Measurements from ENCODE around the gene BHMT2.
A peak's percentile ranks its signal among the peaks of the same experiment; 100 is the strongest.

The BHMT2 gene

GRCh38 chr5:79130781-79131180 lies 61.2 kb downstream of the BHMT2 start:
- Histone ChIP-seq H3K27ac (ENCODE audit: low read length) (no peak overlapping the region), H3K9me3 (ENCODE audit: insufficient read depth, low read depth, low read length) (no peaks in the 10 kb centered on the region), H3K36me3 (ENCODE audit: insufficient read depth, low read depth, low read length) (no peaks in the 10 kb centered on the region), H3K4me1 (ENCODE audit: insufficient read depth, low read length) (peaks cover 10% of the 10 kb centered on the region), H3K4me3 (ENCODE audit: low read length) (no peak overlapping the region), H3K27me3 (ENCODE audit: insufficient read depth, low read length) (no peaks in the 10 kb centered on the region), H3K9ac (ENCODE audit: low read depth, low read length) (no peak overlapping the region)

GRCh38 chr5:79133121-79133656 lies 63.6 kb downstream of the BHMT2 start:
- Histone ChIP-seq H3K4me3 (ENCODE audit: low read length) (peak overlapping the region; percentile 63; the same call in 1 of the 2 replicates), H3K36me3 (ENCODE audit: insufficient read depth, low read depth, low read length) (no peaks in the 10 kb centered on the region), H3K9me3 (ENCODE audit: insufficient read depth, low read depth, low read length) (no peaks in the 10 kb centered on the region), H3K9ac (ENCODE audit: low read depth, low read length) (peak overlapping the region; percentile 78; the same call in 1 of the 2 replicates), H3K27me3 (ENCODE audit: insufficient read depth, low read length) (no peaks in the 10 kb centered on the region), H3K27ac (ENCODE audit: low read length) (no peak overlapping the region), H3K4me1 (ENCODE audit: insufficient read depth, low read length) (peaks cover 10% of the 10 kb centered on the region)

- H3K4me1 ChIP-seq (ENCODE audit: insufficient read depth, low read length), result peaks cover 10% of the 10 kb centered on the region
- H3K9ac ChIP-seq (ENCODE audit: low read depth, low read length), result peak overlapping the region; percentile 78; the same call in 1 of the 2 replicates
- H3K36me3 ChIP-seq (ENCODE audit: insufficient read depth, low read depth, low read length), result no peaks in the 10 kb centered on the region
- H3K4me3 ChIP-seq (ENCODE audit: low read length), result peak overlapping the region; percentile 63
- H3K27ac ChIP-seq (ENCODE audit: low read length), result peak overlapping the region; percentile 77
- H3K27me3 ChIP-seq (ENCODE audit: insufficient read depth, low read length), result no peaks in the 10 kb centered on the region
- H3K9me3 ChIP-seq (ENCODE audit: insufficient read depth, low read depth, low read length), result no peaks in the 10 kb centered on the region
Measured at GRCh38 chr5:79133657-79134451, 64.3 kb downstream of the BHMT2 start.

- Histone ChIP-seq H3K4me3 (ENCODE audit: low read length) (no peak overlapping the region), H3K4me1 (ENCODE audit: insufficient read depth, low read length) (peaks cover 9% of the 10 kb centered on the region), H3K9me3 (ENCODE audit: insufficient read depth, low read depth, low read length) (no peaks in the 10 kb centered on the region; the same call in 1 of the 2 replicates), H3K36me3 (ENCODE audit: insufficient read depth, low read depth, low read length) (no peaks in the 10 kb centered on the region), H3K27ac (ENCODE audit: low read length) (no peak overlapping the region), H3K27me3 (ENCODE audit: insufficient read depth, low read length) (no peaks in the 10 kb centered on the region), H3K9ac (ENCODE audit: low read depth, low read length) (no peak overlapping the region)
Measured at GRCh38 chr5:79135790-79136553, 66.4 kb downstream of the BHMT2 start.

GRCh38 chr5:79136618-79137017 lies 67.1 kb downstream of the BHMT2 start:
- Histone ChIP-seq H3K4me3 (ENCODE audit: low read length) (no peak overlapping the region), H3K36me3 (ENCODE audit: insufficient read depth, low read depth, low read length) (no peaks in the 10 kb centered on the region), H3K4me1 (ENCODE audit: insufficient read depth, low read length) (peaks cover 5% of the 10 kb centered on the region), H3K27me3 (ENCODE audit: insufficient read depth, low read length) (no peaks in the 10 kb centered on the region), H3K9me3 (ENCODE audit: insufficient read depth, low read depth, low read length) (no peaks in the 10 kb centered on the region; the same call in 1 of the 2 replicates), H3K27ac (ENCODE audit: low read length) (no peak overlapping the region), H3K9ac (ENCODE audit: low read depth, low read length) (no peak overlapping the region)

All from iPS-20b (cell line).